ENCODE measurements around the gene FGF9. TPM values are rescaled to one million over a fixed set of nuclear protein-coding genes. Genes with fewer than 3 reads are reported as not detected.
A peak's percentile ranks its signal among the peaks of the same experiment; 100 is the strongest.

Gene FGF9
- total and polyA plus RNA-seq, 10 of the 15 experiments (the other 5 are each of a cell fraction or from before 2014, with no cell fraction given) = 0.05 to 1.5 (median 0.83) TPM

- H4K20me1 ChIP-seq (ENCODE audit: control insufficient read depth, insufficient read depth) = no peaks in the 10 kb centered on the region
- H3K4me1 ChIP-seq (ENCODE audit: control insufficient read depth, insufficient read depth, low read length) = no peaks in the 10 kb centered on the region
- no peak overlapping the region for H3K4me2 ChIP-seq (ENCODE audit: control insufficient read depth, insufficient read depth)
- ATAC-seq (peak; percentile 79), FAIRE-seq (peak; percentile 95), DNase-seq (ENCODE audit: low read depth, low spot score) (no peak)
- SMC1A ChIA-PET (ENCODE audit: uncharacterized antibody, unreplicated experiment) = interaction anchor here (0.5 to 2.7 kb wide), 28 partner anchors 8 to 1683 kb away, joined by 3 to 36 read pairs (median 3); partner anchors contain the start of gene MICU2
- RAD21 ChIA-PET (ENCODE audit: unreplicated experiment) = interaction anchor here (0.5 to 4.2 kb wide), 18 partner anchors 12 to 1382 kb away, joined by 3 to 35 read pairs (median 4); no protein-coding TSS in a partner anchor
- CTCF ChIA-PET = interaction anchor here (0.6 to 4.7 kb wide), 43 partner anchors 8 to 1382 kb away, joined by 3 to 35 read pairs (median 4); partner anchors contain the start of gene FGF9
- H3K4me3 ChIP-seq = no peak overlapping the region
- no peaks in the 10 kb centered on the region for H3K79me2 ChIP-seq (ENCODE audit: control insufficient read depth, insufficient read depth, low read length)
- no peak overlapping the region for H2AFZ ChIP-seq (ENCODE audit: control insufficient read depth, low read depth, low read length)
- no peaks in the 10 kb centered on the region for H3K27me3 ChIP-seq (replicated peaks in 1 of 2; ENCODE audit: control insufficient read depth in 2 of 2, insufficient read depth in 2 of 2, low read length in 1 of 2)
- WGBS (ENCODE audit: insufficient coverage, insufficient replicate concordance, low lambda C conversion rate, missing lambda C conversion rate) = 13% methylated on average over 6 of the region's 6 CpGs
- no peak overlapping the region for H3K27ac ChIP-seq (ENCODE audit: control insufficient read depth, insufficient read depth)
- BruUV-seq (replicated peaks) = no TSS peak
- H3K9me3 ChIP-seq (replicated peaks; ENCODE audit: control insufficient read depth, insufficient read depth, low read length) = no peaks in the 10 kb centered on the region
- intact Hi-C loops (cut with micrococcal nuclease; ENCODE audit: unreplicated experiment) = loop anchor here (1.0 to 10.0 kb wide), 5 partner anchors 116 to 1159 kb away; no protein-coding TSS in a partner anchor
- in situ Hi-C loops (cut with MboI) = loop anchor here (25.0 kb wide), 1 partner anchor 1149 kb away; no protein-coding TSS in a partner anchor
- POLR2A ChIA-PET = no interaction called here
- no peak for TF ChIP-seq JUNB (IDR thresholded peaks at IDR 0.05)
- TF ChIP-seq SMC3 (IDR thresholded peaks at IDR 0.05; ENCODE audit: borderline replicate concordance, low read length) = peak; percentile 84
- peak; percentile 78 for TF ChIP-seq RAD21 (IDR thresholded peaks at IDR 0.05; ENCODE audit: insufficient read depth, low read depth, low read length)
- no peak for TF ChIP-seq ZBTB33 (IDR thresholded peaks at IDR 0.05)
- peak; percentile 86 for TF ChIP-seq SPI1 (IDR thresholded peaks at IDR 0.05; ENCODE audit: borderline replicate concordance, insufficient read depth, low read depth, low read length)
- no peak for TF ChIP-seq RFX5 (IDR thresholded peaks at IDR 0.05; ENCODE audit: low read depth, low read length)
- TF ChIP-seq CTCF (IDR thresholded peaks at IDR 0.05 in 2 of 3, conservative IDR thresholded peaks at IDR 0.05 in 1 of 3; ENCODE audit: control insufficient read depth in 2 of 3, extremely low read depth in 1 of 3, insufficient read depth in 1 of 3, low read depth in 3 of 3, low read length in 3 of 3) = peak; percentile 58 to 67 (median 65)
- H3K36me3 ChIP-seq (ENCODE audit: control insufficient read depth in 2 of 2, insufficient read depth in 2 of 2, low read length in 1 of 2) = no peaks in the 10 kb centered on the region
- H3K9ac ChIP-seq (ENCODE audit: control insufficient read depth, insufficient read depth, low read length) = no peak overlapping the region
These were observed 32.3 kb upstream of the FGF9 start for GRCh38 chr13:21638319-21639282.

Measured in GM12878 (cell line).